K562 (cell line): ENCODE data around the gene DIPK1B. TPM values are rescaled to one million over a fixed set of nuclear protein-coding genes. Genes with fewer than 3 reads are reported as not detected.

Source experiments
- ATAC-seq: fragments of 200-7000 bp; cut with Tn5 transposase; 3 replicates; pipeline ENCODE4 v1.9.1; 2020; ENCODE audit warnings: moderate library complexity
- BruUV-seq: library from RNA; stranded (reverse); fragments of 400-500 nt; replicated peaks from 2 replicates; lab custom pipeline; 2021; lab: Mats Ljungman, UMichigan
- CTCF ChIA-PET: fragments of 300-600 bp; formaldehyde crosslinking; extraction: SDS; loops from one replicate; lab custom pipeline; 2021; ENCODE audit warnings: low intra/inter-chr PET ratio; lab: Yijun Ruan, JAX
- POLR2A ChIA-PET: fragments of 300-600, 350-650 bp; sonication (Branson Sonifier 250); formaldehyde crosslinking; extraction: SDS; loops from one replicate; lab custom pipeline; 2021; ENCODE audit warnings: antibody characterized with exemption, inconsistent platforms; lab: Yijun Ruan, JAX
- DNase-seq, 4 experiments: peaks; one replicate each; pipeline versions ENCODE4 v3.0.0 to v3.0.0-alpha.2; 2011 to 2018; ENCODE audit warnings: low spot score in 3 of 4, mixed read lengths in 3 of 4; ENCODE audit errors: extremely low read depth in 1 of 4
- FAIRE-seq: peaks from 2 replicates; lab custom pipeline; 2011; peaks lifted over from hg19 to GRCh38; lab: Jason Lieb, UNC
- H2AFZ ChIP-seq: 2 replicates; pipeline ENCODE4 v1.6.0; 2011; ENCODE audit warnings: low read depth, low read length, control low read depth, inconsistent platforms
- H3K27ac ChIP-seq: fragments of 200-600 bp; 3 replicates; pipeline ENCODE4 v1.8.0; 2011; ENCODE audit warnings: low read depth, mild to moderate bottlenecking, control low read depth, inconsistent platforms, low read length, moderate library complexity, mixed read lengths; ENCODE audit errors: extremely low read depth
- H3K27me3 ChIP-seq, 2 experiments: fragments of 300-600 bp in 1 of 2; 2 replicates in 1 of 2; 3 replicates in 1 of 2; pipeline versions ENCODE4 v1.6.0 to v1.8.0; 2011; ENCODE audit warnings: inconsistent platforms in 2 of 2, low read length in 2 of 2, mild to moderate bottlenecking in 1 of 2, mixed read lengths in 1 of 2, moderate library complexity in 1 of 2; ENCODE audit not compliant: control insufficient read depth in 2 of 2, insufficient read depth in 2 of 2
- H3K36me3 ChIP-seq: fragments of 300-600 bp; 3 replicates; pipeline ENCODE4 v1.8.0; 2011; ENCODE audit warnings: mild to moderate bottlenecking, low read length, inconsistent platforms; ENCODE audit not compliant: control insufficient read depth, insufficient read depth
- H3K4me1 ChIP-seq, 2 experiments: fragments of 200-600 bp in 1 of 2; replicated peaks in 1 of 2; 2 replicates in 1 of 2; 3 replicates in 1 of 2; pipeline versions ENCODE4 v1.5.1 to v1.8.0; 2011; ENCODE audit warnings: inconsistent platforms in 2 of 2, low read length in 2 of 2, mild to moderate bottlenecking in 1 of 2, mixed read lengths in 1 of 2, moderate library complexity in 1 of 2; ENCODE audit not compliant: control insufficient read depth in 2 of 2, insufficient read depth in 2 of 2
- H3K4me2 ChIP-seq: 2 replicates; pipeline ENCODE4 v1.6.1; 2011; ENCODE audit warnings: low read length, control low read depth, inconsistent platforms, mixed read lengths; ENCODE audit not compliant: insufficient read depth
- H3K4me3 ChIP-seq: fragments of 200-600 bp; sonication (generic), shearing (Covaris generic); 2 replicates; pipeline ENCODE4 v1.5.1; 2016; ENCODE audit warnings: control low read depth, inconsistent platforms
- H3K79me2 ChIP-seq: fragments of 200-600 bp; 3 replicates; pipeline ENCODE4 v1.8.0; 2011; ENCODE audit warnings: low read length, inconsistent platforms; ENCODE audit not compliant: control insufficient read depth, insufficient read depth
- H3K9ac ChIP-seq, 2 experiments: 2 replicates each; pipeline versions ENCODE4 v1.6.0 to v1.6.1; 2011; ENCODE audit warnings: low read depth in 2 of 2, low read length in 2 of 2, control low read depth in 1 of 2, inconsistent platforms in 1 of 2, mild to moderate bottlenecking in 1 of 2, mixed read lengths in 1 of 2; ENCODE audit not compliant: insufficient read depth in 1 of 2
- H3K9me1 ChIP-seq: one replicate; pipeline ENCODE4 v1.6.0; 2011; ENCODE audit warnings: inconsistent platforms, mild to moderate bottlenecking, low read length, moderate library complexity; ENCODE audit not compliant: control insufficient read depth, insufficient read depth
- H3K9me3 ChIP-seq: replicated peaks from 2 replicates; pipeline ENCODE4 v1.5.1; 2011; ENCODE audit warnings: low read depth, low read length, inconsistent platforms; ENCODE audit not compliant: control insufficient read depth, insufficient read depth
- H4K20me1 ChIP-seq: replicated peaks from 2 replicates; pipeline ENCODE4 v1.6.1; 2011; ENCODE audit warnings: low read length, inconsistent platforms, mixed read lengths; ENCODE audit not compliant: control insufficient read depth, insufficient read depth
- ADNP ChIP-seq: fragments of 200-800 bp; sonication (Bioruptor generic); IDR thresholded peaks from 2 replicates; pipeline ENCODE4 v1.6.1; 2016; ENCODE audit warnings: missing genetic modification characterization, missing compliant biosample characterization
- ELF1 ChIP-seq: fragments of 200-800 bp; sonication (Bioruptor generic); IDR thresholded peaks from 2 replicates; pipeline ENCODE4 v1.6.1; 2016; ENCODE audit warnings: missing genetic modification characterization, missing compliant biosample characterization
- ILF3 ChIP-seq: fragments of 450-650 bp; IDR thresholded peaks from 2 replicates; pipeline ENCODE4 v1.6.1; 2018; ENCODE audit warnings: antibody characterized with exemption, mild to moderate bottlenecking, moderate library complexity, borderline replicate concordance
- KDM4B ChIP-seq, 2 experiments: fragments of 450-650 bp in 1 of 2; sonication (generic) in 1 of 2; IDR thresholded peaks; 2 replicates each; pipeline ENCODE4 v1.6.1; 2016 to 2017; ENCODE audit warnings: borderline replicate concordance in 2 of 2, antibody characterized with exemption in 1 of 2, low read depth in 1 of 2, mild to moderate bottlenecking in 1 of 2
- KDM5B ChIP-seq: fragments of 200-600 bp; sonication (generic); IDR thresholded peaks from 2 replicates; pipeline ENCODE4 v1.6.1; 2012; ENCODE audit warnings: low read depth, mild to moderate bottlenecking, moderate library complexity, low read length, control low read depth, inconsistent platforms; ENCODE audit not compliant: insufficient replicate concordance
- POLR2AphosphoS2 ChIP-seq: IDR thresholded peaks from 2 replicates; pipeline ENCODE4 v1.6.1; 2012; ENCODE audit warnings: low read length, improper control_type of control experiment
- ZC3H4 ChIP-seq: sonication (generic); formaldehyde crosslinking; IDR thresholded peaks from 2 replicates; pipeline ENCODE4 v1.9.0; 2021; ENCODE audit warnings: missing genetic modification reagents, borderline replicate concordance
- ZKSCAN1 ChIP-seq: fragments of 150-350 bp; IDR thresholded peaks from 2 replicates; pipeline ENCODE4 v1.6.1; 2016; ENCODE audit warnings: low read depth, low read length
- ZNF134 ChIP-seq: fragments of 250-450 bp; sonication (Bioruptor Pico); conservative IDR thresholded peaks from 2 replicates; pipeline ENCODE4 v1.4.0; 2020
- WGBS: fragments of 100-300 bp; shearing (Covaris generic); methylation state at CpG from one replicate; pipeline ENCODE4 v1.1.6; 2016; ENCODE audit warnings: low coverage, mixed read lengths; ENCODE audit not compliant: insufficient coverage; ENCODE audit errors: missing lambda C conversion rate; 5-methylcytosine and 5-hydroxymethylcytosine counted together
- in situ Hi-C: fragments of 300-500 bp; cut with MboI; formaldehyde crosslinking; loops from 4 replicates; pipeline ENCODE4 v1.15.0; 2018; ENCODE audit warnings: inconsistent platforms, mixed read lengths
- intact Hi-C: fragments of 100-400 bp; cut with micrococcal nuclease; formaldehyde crosslinking; loops from 2 replicates; pipeline ENCODE4 v1.14.2; 2022
- polyA plus RNA-seq, 8 experiments: library from polyadenylated mRNA; depleted of rRNA in 4 of 8; stranded (reverse) in 5 of 8; unstranded in 3 of 8; fragments of >200 nt; fragmentation: Nextera tagmentation in 2 of 8; fragmentation: Illumina TruSeq in 1 of 8; extraction: Ambion mirVana in 2 of 8; extraction: Trizol in 1 of 8; gene quantifications; 2 replicates each; pipeline versions ENCODE4 v1.2.1 to v1.2.3, GENCODE V29; 2011 to 2014; ENCODE audit warnings: inconsistent platforms in 1 of 8, missing spikeins in 1 of 8
- total RNA-seq, 7 experiments: library from RNA; depleted of rRNA in 6 of 7; stranded (reverse); fragments of >200 nt in 6 of 7; fragmentation: Illumina TruSeq in 2 of 7; extraction: Trizol in 2 of 7; gene quantifications; 2 replicates each; pipeline versions ENCODE4 v1.2.1 to v1.2.3, GENCODE V29; 2011 to 2021; ENCODE audit warnings: low replicate concordance in 1 of 7
- TF ChIP-seq, protein P1 (sequence below): fragments of 200-800 bp; sonication (Bioruptor generic); IDR thresholded peaks from 2 replicates; pipeline ENCODE4 v1.6.1; 2016; ENCODE audit warnings: missing genetic modification characterization, missing compliant biosample characterization
- TF ChIP-seq, protein P2 (sequence below): fragments of 250-450 bp; sonication (Bioruptor Pico); IDR thresholded peaks from 2 replicates; pipeline ENCODE4 v1.4.0; 2020; ENCODE audit warnings: mild to moderate bottlenecking, moderate library complexity
- TF ChIP-seq, protein P3 (sequence below): fragments of 250-450 bp; sonication (Bioruptor Pico); IDR thresholded peaks from 2 replicates; pipeline ENCODE4 v1.8.0; 2022; ENCODE audit warnings: moderate library complexity, mild to moderate bottlenecking, inconsistent platforms

Gene DIPK1B
- total and polyA plus RNA-seq, 9 of the 15 experiments (the other 6 are each of a cell fraction or from before 2014, with no cell fraction given) = 0.08 to 22.3 (median 5.9) TPM

DNA sequence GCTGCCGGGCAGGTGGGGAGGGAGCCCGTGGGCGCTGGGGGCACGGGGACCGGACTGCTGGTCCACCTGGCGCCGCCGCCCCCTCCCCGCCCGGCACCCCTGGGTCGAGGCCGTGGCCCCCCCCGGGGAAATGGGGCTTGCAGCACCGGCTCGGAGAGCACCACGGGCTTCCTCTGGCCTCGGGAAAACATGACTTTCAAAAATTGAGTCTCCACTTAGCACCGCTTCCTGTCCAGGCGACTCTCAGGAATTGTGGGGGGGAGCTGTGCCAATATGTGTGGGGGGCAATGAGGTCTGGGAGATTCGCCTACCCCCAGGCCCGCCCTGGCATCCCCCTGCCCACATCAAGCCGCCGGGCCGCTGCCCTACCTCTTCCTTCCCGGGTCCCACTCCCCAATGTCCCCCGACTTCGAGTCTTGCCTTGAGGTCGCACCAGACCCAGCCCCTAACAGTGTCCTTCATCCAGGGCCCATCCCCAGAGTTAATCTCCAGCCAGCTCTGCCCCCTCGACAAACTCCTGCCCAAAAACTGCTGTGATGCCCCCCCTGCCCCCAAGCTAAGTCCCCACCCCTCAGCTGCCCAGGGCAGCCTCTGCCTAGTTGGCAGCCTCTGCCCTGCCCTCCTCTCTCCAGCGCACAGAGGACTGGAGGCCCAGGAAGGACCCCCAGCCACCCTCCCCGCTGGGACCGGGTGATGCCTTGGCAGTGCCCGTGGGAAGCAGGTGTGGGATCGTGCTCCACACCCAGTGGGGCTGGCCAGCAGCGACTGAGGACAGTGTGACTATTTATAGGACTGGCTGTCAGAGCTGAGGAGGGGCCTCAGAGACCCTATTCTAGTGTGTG lies 45.8 kb upstream of the DIPK1B start:
- Histone ChIP-seq H3K27me3 (no peaks in the 10 kb centered on the region), H4K20me1 (peaks cover 61% of the 10 kb centered on the region), H3K36me3 (peaks cover 75% of the 10 kb centered on the region; the same call in 2 of the 3 replicates), H3K9ac (peak overlapping the region; percentile 32 to 89), H3K4me3 (peak overlapping the region; percentile 81), H3K4me1 (peaks cover 16 to 96% of the 10 kb centered on the region in 2 experiments), H3K27ac (peak overlapping the region; percentile 76), H3K4me2 (peak overlapping the region; percentile 59), H2AFZ (no peak overlapping the region), H3K79me2 (peaks cover 70% of the 10 kb centered on the region), H3K9me1 (peaks cover 2% of the 10 kb centered on the region), H3K9me3 (0 out of 2 replicates have a peak, but pooled peaks cover 3% of the 10 kb centered on the region)
- WGBS = 69% methylated on average over 12 of the region's 35 CpGs
- no TSS peak for BruUV-seq
- intact Hi-C loops = no loop called here
- peak in 2 of 4 experiments; percentile 51 for DNase-seq
- in situ Hi-C loops = no loop called here
- no peak for ATAC-seq
- ChIA-PET POLR2A (no interaction called here), CTCF (no interaction called here)
- no peak for FAIRE-seq
- no peak for TF ChIP-seq ELF1 (tag)
- no peak for TF ChIP-seq ZC3H4
- TF ChIP-seq, protein P1, sequence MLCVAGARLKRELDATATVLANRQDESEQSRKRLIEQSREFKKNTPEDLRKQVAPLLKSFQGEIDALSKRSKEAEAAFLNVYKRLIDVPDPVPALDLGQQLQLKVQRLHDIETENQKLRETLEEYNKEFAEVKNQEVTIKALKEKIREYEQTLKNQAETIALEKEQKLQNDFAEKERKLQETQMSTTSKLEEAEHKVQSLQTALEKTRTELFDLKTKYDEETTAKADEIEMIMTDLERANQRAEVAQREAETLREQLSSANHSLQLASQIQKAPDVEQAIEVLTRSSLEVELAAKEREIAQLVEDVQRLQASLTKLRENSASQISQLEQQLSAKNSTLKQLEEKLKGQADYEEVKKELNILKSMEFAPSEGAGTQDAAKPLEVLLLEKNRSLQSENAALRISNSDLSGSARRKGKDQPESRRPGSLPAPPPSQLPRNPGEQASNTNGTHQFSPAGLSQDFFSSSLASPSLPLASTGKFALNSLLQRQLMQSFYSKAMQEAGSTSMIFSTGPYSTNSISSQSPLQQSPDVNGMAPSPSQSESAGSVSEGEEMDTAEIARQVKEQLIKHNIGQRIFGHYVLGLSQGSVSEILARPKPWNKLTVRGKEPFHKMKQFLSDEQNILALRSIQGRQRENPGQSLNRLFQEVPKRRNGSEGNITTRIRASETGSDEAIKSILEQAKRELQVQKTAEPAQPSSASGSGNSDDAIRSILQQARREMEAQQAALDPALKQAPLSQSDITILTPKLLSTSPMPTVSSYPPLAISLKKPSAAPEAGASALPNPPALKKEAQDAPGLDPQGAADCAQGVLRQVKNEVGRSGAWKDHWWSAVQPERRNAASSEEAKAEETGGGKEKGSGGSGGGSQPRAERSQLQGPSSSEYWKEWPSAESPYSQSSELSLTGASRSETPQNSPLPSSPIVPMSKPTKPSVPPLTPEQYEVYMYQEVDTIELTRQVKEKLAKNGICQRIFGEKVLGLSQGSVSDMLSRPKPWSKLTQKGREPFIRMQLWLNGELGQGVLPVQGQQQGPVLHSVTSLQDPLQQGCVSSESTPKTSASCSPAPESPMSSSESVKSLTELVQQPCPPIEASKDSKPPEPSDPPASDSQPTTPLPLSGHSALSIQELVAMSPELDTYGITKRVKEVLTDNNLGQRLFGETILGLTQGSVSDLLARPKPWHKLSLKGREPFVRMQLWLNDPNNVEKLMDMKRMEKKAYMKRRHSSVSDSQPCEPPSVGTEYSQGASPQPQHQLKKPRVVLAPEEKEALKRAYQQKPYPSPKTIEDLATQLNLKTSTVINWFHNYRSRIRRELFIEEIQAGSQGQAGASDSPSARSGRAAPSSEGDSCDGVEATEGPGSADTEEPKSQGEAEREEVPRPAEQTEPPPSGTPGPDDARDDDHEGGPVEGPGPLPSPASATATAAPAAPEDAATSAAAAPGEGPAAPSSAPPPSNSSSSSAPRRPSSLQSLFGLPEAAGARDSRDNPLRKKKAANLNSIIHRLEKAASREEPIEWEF (CRISPR knock-in tag) = no peak
- TF ChIP-seq KDM5B = peak; percentile 25
- no peak for TF ChIP-seq ILF3
- TF ChIP-seq KDM4B (IDR thresholded peaks at IDR 0.05; ENCODE audit: borderline replicate concordance in 2 of 2, low read depth in 1 of 2) = no peak
- TF ChIP-seq, protein P2, sequence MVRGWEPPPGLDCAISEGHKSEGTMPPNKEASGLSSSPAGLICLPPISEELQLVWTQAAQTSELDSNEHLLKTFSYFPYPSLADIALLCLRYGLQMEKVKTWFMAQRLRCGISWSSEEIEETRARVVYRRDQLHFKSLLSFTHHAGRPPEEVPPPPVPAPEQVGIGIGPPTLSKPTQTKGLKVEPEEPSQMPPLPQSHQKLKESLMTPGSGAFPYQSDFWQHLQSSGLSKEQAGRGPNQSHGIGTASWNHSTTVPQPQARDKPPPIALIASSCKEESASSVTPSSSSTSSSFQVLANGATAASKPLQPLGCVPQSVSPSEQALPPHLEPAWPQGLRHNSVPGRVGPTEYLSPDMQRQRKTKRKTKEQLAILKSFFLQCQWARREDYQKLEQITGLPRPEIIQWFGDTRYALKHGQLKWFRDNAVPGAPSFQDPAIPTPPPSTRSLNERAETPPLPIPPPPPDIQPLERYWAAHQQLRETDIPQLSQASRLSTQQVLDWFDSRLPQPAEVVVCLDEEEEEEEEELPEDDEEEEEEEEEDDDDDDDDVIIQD (CRISPR knock-in tag) = no peak
- TF ChIP-seq ZNF134 = no peak
- no peak for TF ChIP-seq ADNP (tag)
- no peak for TF ChIP-seq POLR2AphosphoS2
- TF ChIP-seq ZKSCAN1 = no peak
- TF ChIP-seq, protein P3, sequence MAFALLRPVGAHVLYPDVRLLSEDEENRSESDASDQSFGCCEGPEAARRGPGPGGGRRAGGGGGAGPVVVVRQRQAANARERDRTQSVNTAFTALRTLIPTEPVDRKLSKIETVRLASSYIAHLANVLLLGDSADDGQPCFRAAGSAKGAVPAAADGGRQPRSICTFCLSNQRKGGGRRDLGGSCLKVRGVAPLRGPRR (CRISPR knock-in tag) = no peak
